HG03039 (cell line): Measurements from ENCODE around the gene AMOTL2.

ENCODE experiments used
- ATAC-seq: cut with Tn5 transposase; IDR thresholded peaks from one replicate; pipeline ENCODE4 v1.9.1; 2021; ENCODE audit warnings: mild to moderate bottlenecking, moderate library complexity; ENCODE audit not compliant: unreplicated experiment

The AMOTL2 gene

GRCh38 chr3:134318166-134318565, 56.1 kb downstream of the AMOTL2 start:
- ATAC-seq = no peak

DNA sequence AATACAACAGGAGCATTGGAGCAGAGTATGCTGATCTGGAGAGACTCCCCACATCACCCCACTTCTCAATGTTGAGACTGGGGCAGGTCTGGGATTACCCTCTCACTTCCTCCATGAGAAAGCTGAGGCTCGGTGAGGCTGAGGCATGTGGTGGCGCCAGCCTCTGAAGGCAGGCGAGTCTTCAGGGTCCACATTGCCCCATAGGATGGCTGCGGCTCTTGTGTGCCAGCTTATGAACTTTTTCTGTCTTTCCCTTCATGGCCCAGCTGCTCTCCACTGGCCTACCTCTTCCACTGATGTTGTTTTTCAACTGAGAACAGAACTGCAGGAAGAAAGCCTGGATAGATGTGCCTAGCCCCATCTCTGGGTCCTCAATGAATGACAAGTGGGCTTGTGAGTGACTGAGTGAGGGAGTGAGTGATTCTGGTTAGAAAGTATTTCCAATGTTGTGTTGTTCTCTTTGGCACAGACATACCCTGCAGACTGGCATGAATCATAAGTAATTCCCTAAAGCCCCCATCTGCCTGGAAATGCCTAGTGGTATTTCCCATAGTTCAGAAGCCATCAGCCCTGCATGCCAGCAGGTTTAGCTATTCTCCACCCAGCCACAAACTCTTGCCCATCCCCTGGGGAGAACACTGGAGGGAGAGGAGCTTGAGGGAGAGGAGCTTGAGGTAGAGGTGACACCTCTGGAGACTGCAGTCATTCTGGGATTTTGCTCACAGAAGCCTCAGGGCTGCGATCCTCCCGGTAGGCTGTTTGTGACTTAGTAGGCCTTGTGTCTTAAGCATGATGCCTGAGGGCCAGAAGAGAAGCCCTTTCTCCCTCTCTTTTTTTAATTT, 56.9 kb downstream of the AMOTL2 start:
- no peak for ATAC-seq

- ATAC-seq = no peak
These were observed 58.8 kb downstream of the AMOTL2 start for GRCh38 chr3:134315286-134316106.

GRCh38 chr3:134314588-134315285, 59.5 kb downstream of the AMOTL2 start:
- no peak for ATAC-seq

DNA sequence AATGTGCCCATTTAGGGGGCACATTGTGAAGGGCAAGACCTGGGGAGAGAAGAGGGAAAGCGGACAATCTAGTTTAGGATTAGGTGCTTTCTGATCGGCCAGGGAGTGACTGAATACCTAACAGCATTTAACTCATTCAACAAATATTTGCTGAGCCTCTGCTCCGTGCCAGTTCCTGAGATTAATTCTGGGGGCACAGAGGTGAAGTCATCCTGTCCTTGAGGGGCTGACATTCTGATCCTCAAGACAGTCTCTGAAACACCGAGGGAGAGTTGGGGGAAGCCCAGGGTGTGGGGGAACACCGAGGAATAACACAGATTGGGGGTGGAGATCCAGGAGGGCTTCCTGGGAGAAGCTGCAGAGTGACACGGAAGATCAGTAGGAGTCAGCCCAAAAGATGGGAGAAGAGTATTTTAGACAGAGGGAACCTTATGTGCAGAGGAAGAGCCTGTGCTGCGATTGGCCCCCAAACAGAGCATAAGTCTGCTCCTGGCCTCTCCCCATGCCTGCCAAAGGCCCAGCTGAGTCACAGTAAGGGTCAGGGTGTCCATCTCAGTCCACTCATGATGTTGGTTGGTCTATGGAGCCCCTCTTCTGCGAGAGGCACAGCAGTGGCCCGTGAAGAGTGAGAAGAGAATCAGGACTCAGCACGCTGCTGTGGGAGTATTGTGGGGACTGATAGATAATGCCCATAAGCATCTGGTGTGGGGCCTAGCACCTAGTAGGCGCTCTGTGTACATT, 60.2 kb downstream of the AMOTL2 start:
- ATAC-seq = no peak

DNA sequence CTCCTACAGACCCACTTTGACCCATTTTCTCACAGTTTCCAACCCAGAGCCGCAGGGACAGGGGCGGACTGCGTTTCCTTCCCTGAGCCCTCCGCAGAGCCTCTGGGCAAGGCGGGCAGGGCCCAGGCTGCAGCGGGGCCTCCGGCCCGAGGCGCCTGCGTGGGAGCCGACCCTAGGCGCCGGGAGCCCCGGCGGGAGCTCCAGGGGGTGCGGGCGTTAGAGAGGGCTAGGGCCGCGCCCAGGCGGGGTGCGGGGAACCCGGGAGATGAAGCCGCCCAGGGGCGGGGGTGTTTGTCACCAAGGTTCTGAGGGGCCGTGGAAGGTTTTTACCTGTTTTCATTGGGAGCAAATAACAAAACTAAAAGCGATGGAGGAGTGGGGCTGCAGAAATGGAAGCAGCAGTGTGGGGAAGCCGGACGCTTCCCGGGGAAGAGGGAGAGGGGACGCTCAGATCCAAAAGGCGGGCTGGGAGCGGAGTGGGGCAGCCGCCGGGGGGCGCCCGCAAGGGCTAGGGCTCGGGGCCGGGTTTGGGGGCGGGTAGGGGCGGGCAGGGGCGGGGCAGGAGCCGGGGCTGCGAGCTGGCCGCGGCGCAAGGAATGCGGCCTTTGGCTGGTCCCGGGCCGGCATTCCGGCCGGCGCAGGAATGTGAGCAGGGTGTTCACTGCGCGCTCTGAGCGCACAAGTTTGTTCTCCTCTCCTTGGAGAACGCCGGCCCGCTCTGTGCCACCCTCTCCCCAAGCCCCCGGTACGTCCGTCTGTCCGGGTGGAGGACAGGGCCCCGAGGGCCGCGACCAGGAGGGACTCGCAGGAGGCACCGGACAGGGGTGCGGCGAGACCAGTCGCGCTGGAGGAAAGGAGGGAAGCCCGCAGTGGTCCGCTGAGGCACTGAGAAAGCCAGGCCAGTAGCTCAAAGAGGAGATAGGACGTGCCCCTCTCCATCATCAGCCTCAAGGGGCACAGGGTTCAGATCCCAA, 61.1 kb downstream of the AMOTL2 start:
- no peak for ATAC-seq

- no peak for ATAC-seq
These were observed 62.0 kb downstream of the AMOTL2 start for GRCh38 chr3:134312072-134312872.

GRCh38 chr3:134311693-134312071, 62.6 kb downstream of the AMOTL2 start:
- no peak for ATAC-seq

- no peak for ATAC-seq
These were observed 63.0 kb downstream of the AMOTL2 start for GRCh38 chr3:134311265-134311664.

- no peak for ATAC-seq
These were observed 64.1 kb downstream of the AMOTL2 start for GRCh38 chr3:134309987-134310700.

DNA sequence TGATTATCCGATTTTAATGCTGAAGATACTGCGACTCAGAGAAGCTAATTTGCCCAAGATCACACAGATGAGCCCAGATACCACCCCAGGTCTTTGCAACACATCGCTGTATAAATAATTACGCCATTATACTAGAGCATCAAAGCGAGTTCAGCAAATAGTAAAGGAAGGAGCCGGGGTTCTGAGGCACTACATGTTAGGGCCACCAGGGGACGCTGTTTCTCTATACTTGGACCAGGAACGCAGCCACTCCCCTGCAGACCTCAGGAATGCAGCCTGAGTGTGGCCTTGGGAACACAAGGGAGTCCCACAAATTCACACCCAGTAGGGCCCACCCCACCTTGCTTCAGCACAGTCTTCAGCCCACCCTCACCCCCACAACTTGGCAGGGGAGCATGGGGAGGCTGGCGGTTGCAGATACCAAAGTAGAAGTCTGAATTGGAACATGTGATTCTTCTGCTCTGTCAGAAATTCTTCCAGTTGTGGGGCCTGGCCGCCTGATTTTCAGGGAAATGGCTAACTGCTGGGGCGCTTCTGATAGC, 65.8 kb downstream of the AMOTL2 start:
- peak; percentile 50 for ATAC-seq

DNA sequence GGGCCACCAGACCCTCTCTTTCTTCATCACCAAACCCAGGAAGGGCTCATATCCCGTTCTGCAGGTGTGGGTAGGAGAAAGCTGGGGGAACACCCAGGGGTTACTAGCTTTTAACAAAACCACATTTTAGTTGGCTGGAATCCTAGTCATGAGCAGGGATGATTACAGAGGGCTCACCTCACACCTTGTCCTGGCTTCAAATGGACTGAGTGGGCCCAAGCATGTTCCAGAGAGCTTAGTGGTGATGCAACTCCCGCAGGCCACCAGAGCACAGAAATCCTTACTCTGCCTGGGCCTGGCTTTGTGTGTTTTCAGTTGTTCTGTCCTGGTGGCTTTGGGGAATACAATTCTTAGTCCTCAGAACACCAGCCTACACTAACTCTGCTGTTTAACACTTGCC, 66.8 kb downstream of the AMOTL2 start:
- no peak for ATAC-seq

GRCh38 chr3:134306320-134306719, 67.9 kb downstream of the AMOTL2 start:
- ATAC-seq = no peak
